ENCODE measurements around the gene EXOC3L2. TPM values are rescaled to one million over a fixed set of nuclear protein-coding genes. Genes with fewer than 3 reads are reported as not detected.

Gene EXOC3L2
- total RNA-seq, 1 experiment from 2014 or later: 2.2 TPM

Other genes starting within 250 kb of the EXOC3L2 start
- 2.7 and 4.1 TPM in 2 replicates for gene RELB, start 243.9 kb downstream of the EXOC3L2 start, total RNA-seq (2014; rRNA removed; shearing (Covaris generic))
- 31.4 and 35.2 TPM in 2 replicates for gene CLASRP, start 206.4 kb downstream of the EXOC3L2 start, total RNA-seq (2014; rRNA removed; shearing (Covaris generic))
- 2.6 and 4.2 TPM in 2 replicates for gene ZNF296, start 168.9 kb downstream of the EXOC3L2 start, total RNA-seq (2014; rRNA removed; shearing (Covaris generic))
- 72.2 and 77.0 TPM in 2 replicates for gene GEMIN7, start 166.1 kb downstream of the EXOC3L2 start, total RNA-seq (2014; rRNA removed; shearing (Covaris generic))
- gene PPP1R37, start 152.2 kb downstream of the EXOC3L2 start, total RNA-seq (2014; rRNA removed; shearing (Covaris generic)): 30.0 and 32.9 TPM in 2 replicates
- 0.24 and 0.70 TPM in 2 replicates for gene NKPD1, start 84.4 kb downstream of the EXOC3L2 start, total RNA-seq (2014; rRNA removed; shearing (Covaris generic))
- gene TRAPPC6A, start 67.2 kb downstream of the EXOC3L2 start, total RNA-seq (2014; rRNA removed; shearing (Covaris generic)): 39.3 and 47.4 TPM in 2 replicates
- 3.4 and 4.3 TPM in 2 replicates for gene BLOC1S3, start 66.6 kb downstream of the EXOC3L2 start, total RNA-seq (2014; rRNA removed; shearing (Covaris generic))
- 16.1 and 26.5 TPM in 2 replicates for gene MARK4, start 5.9 kb upstream of the EXOC3L2 start, total RNA-seq (2014; rRNA removed; shearing (Covaris generic))
- gene CKM, start 77.5 kb upstream of the EXOC3L2 start, total RNA-seq (2014; rRNA removed; shearing (Covaris generic)): not detected in 2 replicates
- gene KLC3, start 95.3 kb upstream of the EXOC3L2 start, total RNA-seq (2014; rRNA removed; shearing (Covaris generic)): 1.6 and 1.8 TPM in 2 replicates
- 48.7 and 54.2 TPM in 2 replicates for gene ERCC2, start 125.2 kb upstream of the EXOC3L2 start, total RNA-seq (2014; rRNA removed; shearing (Covaris generic))
- gene PPP1R13L, start 159.7 kb upstream of the EXOC3L2 start, total RNA-seq (2014; rRNA removed; shearing (Covaris generic)): 12.8 and 18.9 TPM in 2 replicates
- 35.8 and 39.6 TPM in 2 replicates for gene POLR1G, start 161.2 kb upstream of the EXOC3L2 start, total RNA-seq (2014; rRNA removed; shearing (Covaris generic))
- gene ERCC1, start 178.5 kb upstream of the EXOC3L2 start, total RNA-seq (2014; rRNA removed; shearing (Covaris generic)): 68.5 and 76.6 TPM in 2 replicates
- gene FOSB, start 222.6 kb upstream of the EXOC3L2 start, total RNA-seq (2014; rRNA removed; shearing (Covaris generic)): 1.6 and 10.3 TPM in 2 replicates

Data from H7 (cell line).